HG03039 (cell line): ENCODE results near the gene MAB21L1.

Experiments
- ATAC-seq: cut with Tn5 transposase; IDR thresholded peaks from one replicate; pipeline ENCODE4 v1.9.1; 2021; ENCODE audit warnings: mild to moderate bottlenecking, moderate library complexity; ENCODE audit not compliant: unreplicated experiment

The MAB21L1 gene

DNA sequence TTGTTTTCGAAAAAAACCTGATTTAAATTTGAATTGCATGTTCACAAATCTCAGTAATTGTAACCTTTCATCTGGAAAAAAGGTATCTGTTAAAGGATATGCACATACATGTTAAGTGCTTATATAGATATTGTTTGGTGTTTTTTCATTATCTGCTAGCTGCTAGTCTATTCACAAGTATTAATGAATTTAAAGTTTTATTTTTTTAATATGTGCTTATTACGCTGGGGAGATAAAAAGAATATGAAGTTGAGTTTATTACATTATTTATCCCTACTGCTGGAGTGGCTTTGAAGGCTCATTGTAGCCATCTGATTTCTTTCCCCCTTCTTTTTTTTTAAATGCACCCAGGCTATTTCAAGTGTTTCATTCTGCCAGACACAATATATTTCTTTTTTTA is 3.9 kb upstream of the MAB21L1 start:
- no peak for ATAC-seq

DNA sequence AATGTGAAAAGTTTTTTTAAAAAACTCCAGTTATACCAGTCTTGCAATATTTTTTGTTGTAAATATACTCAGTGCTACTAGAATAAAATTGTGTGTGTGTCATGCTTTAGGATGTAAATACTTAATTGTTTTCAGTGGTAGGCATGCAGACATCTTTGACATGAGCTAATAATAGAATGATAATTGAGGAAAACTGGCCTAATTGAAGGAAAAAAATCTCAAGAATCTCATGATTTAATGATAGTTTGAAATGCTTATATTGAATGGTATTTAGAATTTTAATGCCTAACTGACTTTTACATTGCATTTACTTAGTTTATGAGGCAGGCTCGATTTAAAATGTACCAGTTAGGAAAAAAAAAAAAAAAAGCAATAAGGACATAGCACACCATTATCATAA is 3.2 kb upstream of the MAB21L1 start:
- no peak for ATAC-seq

DNA sequence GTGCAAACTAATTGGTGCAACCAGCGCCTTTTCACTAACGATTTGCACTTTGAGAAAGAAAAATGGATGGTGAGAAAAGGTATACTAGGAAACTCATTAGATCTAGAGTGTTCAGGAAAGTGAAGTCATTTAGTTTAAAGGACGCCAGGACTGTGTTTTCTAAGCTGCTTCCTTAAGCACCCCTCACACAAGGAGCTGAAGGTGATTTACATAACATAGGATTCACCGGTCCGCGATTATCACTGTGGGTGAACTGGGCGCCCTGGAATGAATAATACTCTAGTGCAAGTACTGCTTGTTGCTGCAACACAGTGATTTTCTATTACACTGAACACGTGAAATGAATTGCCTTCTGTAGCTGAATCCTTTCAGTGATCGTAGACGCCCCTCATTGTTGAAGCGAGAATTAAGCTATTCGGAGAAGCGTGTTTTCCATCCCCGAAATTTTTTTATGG is 2.6 kb upstream of the MAB21L1 start:
- ATAC-seq: no peak

DNA sequence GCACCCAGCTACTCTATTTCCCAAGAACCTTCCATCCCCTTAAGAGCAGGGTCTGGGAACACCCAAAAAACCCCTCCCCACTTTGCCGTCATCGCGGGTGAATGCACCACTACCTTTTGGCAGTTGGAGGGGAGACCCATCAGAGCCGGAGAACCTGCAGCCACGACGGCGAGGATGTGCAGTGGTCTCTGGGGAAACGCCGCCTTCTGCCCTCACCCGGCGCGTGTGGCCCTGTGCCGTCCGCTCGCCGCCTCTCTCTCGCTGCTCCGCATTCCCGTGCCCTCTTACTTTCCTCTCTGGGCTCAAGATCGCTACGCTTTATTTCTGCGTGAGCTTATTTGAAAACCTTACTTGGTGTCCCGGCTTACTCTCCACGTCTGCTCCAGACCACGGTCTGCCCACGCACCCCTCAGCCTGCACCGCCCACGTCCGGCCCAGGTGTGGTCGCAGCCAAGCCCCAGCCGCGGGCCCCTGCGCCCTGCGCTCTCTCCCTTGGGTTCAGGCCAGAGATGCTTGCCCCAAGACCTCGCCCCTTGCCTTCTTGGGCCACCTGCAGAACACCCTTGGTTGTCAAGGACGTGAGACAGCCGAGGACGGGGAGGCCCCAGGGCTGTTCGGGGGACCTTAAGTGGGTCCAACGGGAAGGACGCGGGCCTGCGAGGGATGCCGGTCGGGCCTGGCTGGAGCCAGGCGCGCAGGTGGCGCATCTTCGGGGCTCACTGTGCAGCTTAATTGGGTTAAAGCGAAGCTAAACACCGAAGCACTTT is 2.0 kb upstream of the MAB21L1 start:
- no peak for ATAC-seq

DNA sequence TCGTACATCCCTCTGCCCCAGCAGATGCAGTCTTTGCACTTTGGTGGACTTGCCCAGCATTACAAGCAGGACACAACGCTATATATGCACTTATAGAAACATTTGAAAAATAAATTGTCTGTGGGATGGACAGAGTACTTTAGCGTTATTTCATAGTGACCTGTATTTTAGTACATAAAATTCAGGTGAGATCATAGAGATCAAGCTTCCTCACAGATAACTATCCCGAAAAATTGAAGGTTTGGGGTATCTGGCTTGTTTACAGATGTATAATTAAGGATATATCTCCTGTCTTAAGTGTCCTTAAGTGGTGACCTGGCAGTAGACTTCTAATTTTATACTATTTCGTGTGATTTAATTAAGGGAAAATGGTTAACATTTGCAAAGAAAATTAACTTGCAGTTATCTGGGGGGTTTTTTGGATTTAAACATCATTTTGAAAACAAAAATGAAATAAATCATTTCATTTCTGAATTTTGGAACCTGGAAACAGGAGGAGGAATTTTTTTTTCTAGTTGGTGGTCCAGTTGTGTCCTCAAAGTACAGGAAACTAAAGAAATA is 977 bp upstream of the MAB21L1 start:
- ATAC-seq: no peak

DNA sequence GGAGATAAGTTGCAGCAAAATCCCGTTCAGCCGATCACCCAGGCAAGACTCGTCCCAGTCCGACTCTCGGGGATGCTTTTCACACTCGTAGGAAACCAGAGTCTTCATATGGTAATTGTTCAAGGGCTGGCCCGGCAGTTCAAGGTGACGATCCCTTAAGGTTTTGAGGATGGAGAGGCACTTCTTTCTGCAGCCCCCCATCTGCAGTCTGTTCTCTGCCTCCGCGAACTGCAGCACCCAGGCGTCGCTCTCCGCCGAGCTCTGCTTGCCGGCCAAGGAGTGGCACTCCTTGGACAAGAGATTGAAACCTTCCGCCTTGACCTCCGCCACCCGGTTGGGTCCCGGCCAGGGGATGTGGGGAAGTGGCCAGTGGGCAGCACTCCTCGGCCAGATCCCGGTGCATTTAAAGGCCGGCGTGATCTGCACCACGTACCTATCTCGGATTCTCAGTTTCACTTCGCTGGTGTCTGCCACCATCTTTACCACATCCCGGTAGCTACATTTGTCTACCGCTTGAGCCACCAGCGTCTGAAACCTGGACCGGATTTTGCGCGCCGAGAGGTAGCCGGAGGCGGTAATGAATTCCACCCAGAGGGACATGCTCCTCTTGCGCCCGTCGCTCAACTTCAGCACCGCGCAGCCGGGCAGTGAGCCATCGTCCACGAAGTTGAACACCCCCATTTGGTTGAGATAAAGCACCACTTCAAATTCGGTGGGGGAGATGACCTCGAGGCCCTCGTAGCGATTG is 1.1 kb downstream of the MAB21L1 start:
- no peak for ATAC-seq

DNA sequence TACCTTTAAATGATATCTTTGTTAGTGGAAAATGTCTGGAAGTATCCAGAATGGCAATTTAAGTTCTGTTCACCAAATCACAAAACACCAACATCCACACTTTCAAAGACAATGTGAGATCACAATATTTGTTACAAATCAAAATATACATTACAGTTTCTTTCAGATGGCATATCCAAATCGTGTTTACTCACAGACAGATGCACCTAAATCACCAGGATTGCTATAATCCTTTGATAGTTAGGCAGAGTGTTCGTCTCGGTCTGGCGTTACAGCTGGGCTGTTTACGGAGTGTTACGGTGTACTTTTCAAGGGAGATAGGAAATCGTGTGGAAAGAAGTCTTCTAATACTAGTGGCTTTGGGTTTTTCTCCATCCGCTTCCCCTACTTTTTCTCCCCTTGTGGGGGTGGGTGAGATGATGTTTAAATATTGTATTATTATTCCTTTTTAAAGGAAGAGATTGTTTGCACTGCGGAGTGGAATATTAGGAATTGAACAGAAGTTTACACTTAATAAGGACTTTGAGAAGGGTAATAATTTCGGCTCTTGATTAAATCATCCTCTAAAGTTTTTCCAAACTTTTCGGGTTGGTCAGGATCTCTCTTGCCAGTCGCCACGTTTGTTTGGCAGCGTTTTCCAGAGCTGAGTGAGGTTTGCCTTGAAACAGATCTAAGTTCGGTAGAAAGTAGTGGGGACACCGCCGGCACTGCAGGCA is 1.8 kb downstream of the MAB21L1 start:
- no peak for ATAC-seq

DNA sequence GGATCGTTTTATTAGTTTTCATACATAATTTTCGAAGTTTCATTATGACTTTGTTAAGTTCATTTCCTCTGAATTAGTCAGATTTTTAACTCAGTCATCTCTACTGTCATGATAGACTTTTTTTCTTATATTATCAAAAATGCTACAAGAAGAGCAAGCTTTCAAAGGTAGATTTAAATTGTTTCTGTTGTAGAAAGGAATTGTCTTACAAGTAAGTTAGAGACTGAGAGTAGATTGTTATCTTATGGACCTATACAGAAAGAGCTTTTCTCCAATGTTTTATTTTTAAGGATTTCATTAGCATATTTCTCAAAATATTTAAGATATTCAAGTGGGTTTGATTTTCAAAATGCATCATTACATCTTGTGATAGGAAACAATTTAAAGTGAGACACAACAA is 2.7 kb downstream of the MAB21L1 start:
- ATAC-seq: no peak

DNA sequence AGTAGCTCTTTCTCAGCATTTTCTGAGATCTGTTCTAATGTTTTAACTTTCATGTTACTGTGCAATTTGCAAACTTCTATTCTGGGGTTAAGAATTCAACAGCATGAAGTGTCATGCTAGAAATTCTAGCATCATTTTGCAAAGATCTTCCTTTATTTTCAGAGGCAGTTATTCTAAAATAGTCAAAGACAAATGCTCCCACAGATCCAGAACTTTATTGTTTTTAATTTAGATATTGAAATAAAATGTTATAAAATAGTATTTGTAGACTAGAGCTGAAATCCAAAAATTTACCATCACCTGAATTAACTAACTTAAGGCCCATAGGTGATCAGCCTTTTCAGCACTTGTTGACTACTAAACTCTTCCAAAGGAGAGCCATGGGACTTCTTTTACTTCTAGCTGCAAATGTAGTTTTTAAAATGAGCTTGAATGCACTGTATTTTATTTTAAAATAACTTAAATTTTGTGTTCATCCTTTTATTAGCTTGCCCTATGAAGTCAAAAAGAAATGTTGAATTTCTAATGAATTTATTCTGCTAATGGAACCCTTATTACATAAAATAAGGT is 3.2 kb downstream of the MAB21L1 start:
- no peak for ATAC-seq

DNA sequence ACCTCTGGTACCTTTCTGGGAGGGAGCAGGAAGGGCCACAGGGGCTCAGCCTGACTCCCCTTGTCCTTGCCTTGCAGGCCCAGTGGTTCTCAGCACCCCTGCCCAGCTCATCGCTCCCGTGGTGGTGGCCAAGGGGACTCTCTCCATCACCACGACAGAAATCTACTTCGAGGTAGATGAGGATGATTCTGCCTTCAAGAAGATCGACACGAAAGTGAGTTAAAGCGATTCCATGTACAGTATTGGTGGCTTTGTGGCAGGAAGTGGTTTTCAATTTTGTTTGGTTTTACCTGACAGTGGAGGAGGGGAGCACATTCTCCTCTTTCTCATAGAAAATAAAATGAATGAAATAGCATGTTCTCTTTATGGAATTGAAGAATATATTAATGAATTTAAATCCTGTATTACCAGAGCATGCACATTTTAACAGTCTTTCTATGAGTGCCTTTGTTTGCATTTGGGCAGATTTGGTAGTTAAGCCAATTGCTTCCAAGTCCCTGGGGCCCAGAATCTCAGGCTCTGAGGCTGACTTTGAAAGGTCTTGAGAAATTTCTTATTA is 4.1 kb downstream of the MAB21L1 start:
- no peak for ATAC-seq

DNA sequence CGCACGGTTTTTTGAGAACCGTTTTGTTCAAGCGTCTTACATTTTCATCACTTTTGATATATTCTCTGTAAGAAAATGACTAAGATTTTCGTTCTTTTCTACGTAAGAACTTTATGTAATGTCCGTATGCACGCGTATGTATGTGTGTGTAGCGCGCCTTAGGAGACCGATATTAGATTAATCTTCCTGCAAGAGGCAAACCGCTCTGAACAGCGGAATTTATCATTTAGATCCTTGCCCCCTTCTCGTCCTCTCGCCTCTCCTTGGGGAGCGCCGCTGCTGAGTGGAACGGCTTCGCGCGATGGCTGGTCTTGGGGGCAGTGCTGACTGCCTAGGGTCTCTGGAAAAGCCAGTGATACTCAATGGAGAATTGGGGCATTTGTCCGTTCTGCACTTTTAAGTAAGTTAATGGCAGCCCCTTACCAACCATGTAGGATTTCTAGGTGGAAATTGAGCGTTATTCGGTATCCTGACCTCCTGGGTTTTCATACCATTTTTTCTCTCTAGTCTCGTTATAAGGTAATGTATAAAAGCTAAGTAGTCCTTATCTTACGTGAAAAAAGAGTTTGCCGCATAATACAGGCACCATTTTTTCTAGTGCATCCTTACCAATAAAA is 4.7 kb downstream of the MAB21L1 start:
- ATAC-seq: no peak

DNA sequence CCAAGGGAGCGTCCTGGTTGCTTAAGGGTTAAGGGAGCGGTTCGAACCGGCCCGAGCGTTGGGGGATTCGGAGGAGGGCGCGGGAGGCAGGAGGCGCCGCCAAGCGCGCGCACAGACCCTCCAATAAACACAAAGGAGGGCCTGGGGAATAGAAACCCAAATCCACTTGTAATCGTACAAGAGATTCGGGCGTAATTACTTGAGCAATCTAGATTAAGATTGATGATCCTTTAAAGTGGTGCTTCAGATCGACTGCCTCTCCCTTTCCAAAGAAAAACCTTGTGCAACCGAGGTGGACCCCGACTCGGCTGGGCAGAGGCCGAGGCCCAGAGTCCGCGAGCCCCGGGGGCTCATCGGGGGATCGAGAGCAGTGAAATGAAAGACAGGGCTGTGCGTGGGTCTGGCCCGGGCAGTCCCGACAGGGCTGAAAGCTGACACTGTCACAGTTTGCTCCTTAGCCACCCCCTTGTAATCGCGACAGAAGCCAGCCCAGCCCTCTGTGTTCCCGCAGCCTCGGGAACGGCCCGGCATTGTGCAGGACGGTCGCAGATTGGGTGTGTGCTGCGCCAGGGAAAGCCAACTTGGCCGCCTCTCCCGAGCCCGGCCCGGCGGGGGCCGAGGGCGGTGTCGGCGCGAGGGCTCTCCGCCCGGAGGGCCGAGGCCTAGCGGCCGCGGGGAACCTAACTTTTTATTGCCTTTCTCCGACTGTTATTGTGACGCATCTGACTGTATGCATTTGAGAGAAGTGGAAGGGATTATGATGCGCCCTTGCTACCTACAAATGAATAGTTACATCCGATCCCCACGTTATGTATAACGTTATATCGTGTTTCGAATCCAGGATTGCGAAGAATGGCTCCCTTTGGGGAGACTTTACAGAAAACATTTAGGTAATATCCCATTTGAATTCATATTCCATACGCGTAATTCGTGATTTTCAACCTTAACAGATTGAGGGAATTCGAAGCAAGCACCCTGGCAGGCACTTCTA is 5.5 kb downstream of the MAB21L1 start:
- no peak for ATAC-seq

DNA sequence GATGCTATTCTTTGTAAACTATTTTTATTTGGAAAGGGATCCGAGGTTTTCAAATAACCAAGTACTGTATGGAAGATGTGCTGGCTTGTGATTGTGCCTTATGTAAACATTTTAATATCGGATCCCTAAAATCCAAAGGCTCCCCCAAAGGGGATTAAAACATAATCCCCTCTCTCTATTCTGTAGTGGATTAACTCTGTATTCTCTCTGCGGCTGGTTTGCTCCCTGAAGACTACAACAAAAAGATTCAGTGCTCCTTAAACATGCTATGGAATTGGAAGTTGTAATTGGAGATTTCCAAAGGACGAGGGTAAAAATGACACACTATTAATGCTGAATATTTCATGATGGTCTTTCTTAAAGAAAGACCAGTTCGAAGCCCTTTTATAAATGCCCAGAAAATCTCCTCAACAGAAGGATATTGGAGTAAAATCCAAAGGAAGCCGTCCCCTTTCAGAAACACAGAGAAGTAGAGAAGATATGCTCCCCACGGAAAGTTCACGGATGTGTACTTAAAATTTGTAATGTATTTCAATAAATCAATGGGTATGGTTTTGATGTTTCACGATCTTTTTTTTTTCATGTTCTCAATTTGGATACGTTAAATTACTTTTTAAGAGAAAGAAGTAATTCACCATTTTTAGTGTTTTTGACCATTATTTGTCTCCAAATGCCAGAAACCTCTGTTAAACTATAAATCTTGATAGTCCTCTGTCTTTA is 6.5 kb downstream of the MAB21L1 start:
- no peak for ATAC-seq

DNA sequence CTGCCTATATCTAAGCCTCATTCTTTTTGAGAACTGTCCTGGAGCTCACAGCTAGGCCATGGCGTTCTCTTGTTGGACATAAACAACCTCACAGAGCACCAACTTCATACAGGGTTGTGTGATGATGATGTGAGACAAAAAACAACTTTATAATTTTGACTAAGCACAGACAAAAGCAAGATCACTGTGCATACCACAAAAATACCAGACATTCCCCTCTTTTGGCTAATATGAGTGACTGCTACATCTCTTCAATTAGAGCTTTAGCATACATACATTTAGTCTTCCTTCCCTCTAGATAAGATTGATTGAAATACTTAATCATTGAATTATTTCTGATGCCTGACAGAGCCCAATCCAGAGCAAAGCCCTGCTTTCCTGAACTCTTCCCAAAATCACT is 8.3 kb downstream of the MAB21L1 start:
- ATAC-seq: no peak

DNA sequence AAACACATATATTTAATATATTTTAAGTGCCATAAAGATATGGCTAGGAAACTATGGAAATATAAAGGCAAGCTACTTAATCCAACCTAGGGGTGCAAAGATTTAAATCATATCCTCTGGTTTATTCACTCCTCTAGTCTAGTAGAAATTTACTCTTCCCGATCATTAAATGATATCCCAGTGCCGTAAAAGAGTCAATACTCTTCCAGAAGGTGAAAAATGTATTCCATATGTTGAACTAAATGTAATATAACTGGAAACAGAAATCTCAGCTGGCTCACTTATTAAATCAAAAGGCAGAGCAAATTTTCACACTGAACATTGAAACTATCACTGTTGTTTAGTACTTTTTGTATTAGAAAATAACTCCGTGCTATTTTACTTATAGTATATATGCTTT is 11.1 kb downstream of the MAB21L1 start:
- ATAC-seq: no peak

DNA sequence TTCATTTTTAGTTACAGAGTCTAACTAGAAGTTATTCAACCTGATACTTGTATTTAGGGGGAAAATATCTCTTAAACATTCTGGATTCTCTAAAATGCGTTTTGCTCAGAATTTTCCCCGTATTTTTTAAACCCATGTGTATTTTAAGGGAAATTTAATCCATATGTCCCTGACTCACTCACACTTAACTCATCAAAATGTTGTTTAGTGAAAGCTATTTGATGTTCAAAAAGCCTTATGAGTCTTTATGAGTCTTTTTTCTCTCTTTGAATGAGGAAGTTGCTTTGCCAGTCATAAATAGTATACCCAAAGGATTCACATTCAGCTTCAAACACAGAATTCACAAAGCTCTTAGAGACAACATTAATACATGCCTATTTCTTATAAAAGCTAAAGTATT is 16.4 kb downstream of the MAB21L1 start:
- ATAC-seq: no peak

DNA sequence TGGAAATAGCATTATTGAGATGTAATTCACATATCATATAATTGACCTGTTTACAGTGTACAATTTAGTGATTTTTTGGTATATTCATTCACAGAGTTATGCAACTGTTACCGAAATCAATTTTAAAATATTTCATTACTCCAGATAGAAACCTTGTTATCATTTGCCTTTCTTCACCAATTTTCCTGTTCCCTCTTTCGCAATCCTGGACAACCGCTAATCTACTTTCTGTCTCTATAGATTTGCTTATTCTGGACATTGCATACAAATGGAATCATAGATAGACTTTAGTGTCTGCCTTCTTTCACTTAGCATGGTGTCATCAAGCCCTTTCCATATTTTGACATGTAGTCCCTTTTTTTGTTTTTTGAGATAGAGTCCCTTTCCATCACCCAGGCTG is 19.2 kb downstream of the MAB21L1 start:
- ATAC-seq: no peak

DNA sequence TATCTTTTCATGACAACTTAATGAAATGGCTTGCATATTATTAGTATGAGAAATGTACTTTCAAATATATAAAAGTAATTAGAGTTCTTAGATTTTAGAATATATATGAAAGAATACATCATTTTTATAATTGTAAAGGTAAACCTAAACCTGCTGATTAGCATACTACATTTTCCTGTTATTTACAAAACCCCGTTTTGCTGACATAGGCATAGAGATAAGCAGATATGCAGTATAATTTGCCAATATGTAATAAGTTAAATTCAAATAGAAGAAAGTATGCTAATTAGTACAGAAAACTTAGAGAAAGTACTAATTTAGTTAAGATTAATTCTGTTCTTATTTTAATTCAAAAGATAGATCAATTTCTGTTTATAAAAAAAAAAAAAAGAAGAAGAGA is 21.5 kb downstream of the MAB21L1 start:
- no peak for ATAC-seq

DNA sequence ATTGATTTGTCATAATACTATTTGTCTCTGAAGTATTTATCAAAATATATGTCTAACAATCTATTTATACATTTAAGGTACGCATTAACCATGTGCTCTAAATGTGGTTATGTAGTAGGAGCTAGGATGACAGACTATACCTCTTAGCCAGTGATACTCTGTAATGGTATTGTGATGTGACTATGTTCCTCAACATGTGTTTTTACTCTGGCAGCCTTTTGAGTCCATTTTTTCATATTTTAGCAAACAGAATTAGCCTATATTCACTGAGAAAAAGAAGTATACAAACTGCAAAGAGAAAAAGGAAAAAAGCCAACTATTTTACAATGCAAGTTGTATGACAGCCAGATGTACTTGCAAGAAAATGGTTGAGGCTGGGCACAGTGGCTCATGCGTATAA is 26.7 kb downstream of the MAB21L1 start:
- ATAC-seq: no peak
